SK-N-SH treated with all-trans-retinoic acid at 6 μM for 48 hours (cell line): ENCODE measurements around the gene FYN.

Source experiments
- ATAC-seq: fragments of 200-7000 bp; cut with Tn5 transposase; 3 replicates; pipeline ENCODE4 v1.9.1; 2020; ENCODE audit warnings: mild to moderate bottlenecking, moderate library complexity
- ARNTL ChIP-seq: fragments of 450-650 bp; formaldehyde crosslinking; IDR thresholded peaks from 2 replicates; pipeline ENCODE4 v1.5.0; 2020; ENCODE audit warnings: low read depth, mild to moderate bottlenecking, moderate library complexity, borderline replicate concordance
- BACH2 ChIP-seq: fragments of 250-450 bp; sonication (Bioruptor Pico); IDR thresholded peaks from 2 replicates; pipeline ENCODE4 v1.9.0; 2021; ENCODE audit warnings: mild to moderate bottlenecking, borderline replicate concordance
- CSDC2 ChIP-seq: fragments of 250-450 bp; sonication (Bioruptor Pico); IDR thresholded peaks from 2 replicates; pipeline ENCODE4 v1.5.0; 2020; ENCODE audit warnings: mild to moderate bottlenecking, moderate library complexity
- CSRNP3 ChIP-seq: fragments of 250-450 bp; sonication (Bioruptor Pico); IDR thresholded peaks from 2 replicates; pipeline ENCODE4 v1.5.1; 2021; ENCODE audit warnings: mild to moderate bottlenecking, moderate library complexity
- ISL1 ChIP-seq: fragments of 250-450 bp; sonication (Bioruptor Pico); IDR thresholded peaks from 2 replicates; pipeline ENCODE4 v2.1.2; 2022; ENCODE audit warnings: mild to moderate bottlenecking, moderate library complexity
- POU6F1 ChIP-seq: fragments of 250-450 bp; sonication (Bioruptor Pico); IDR thresholded peaks from 2 replicates; pipeline ENCODE4 v1.8.0; 2021; ENCODE audit warnings: low read depth, mild to moderate bottlenecking, moderate library complexity, borderline replicate concordance
- PPARA ChIP-seq: fragments of 250-450 bp; sonication (Bioruptor Pico); IDR thresholded peaks from 2 replicates; pipeline ENCODE4 v1.5.0; 2020; ENCODE audit warnings: mild to moderate bottlenecking, borderline replicate concordance
- RARB ChIP-seq: fragments of 250-450 bp; sonication (Bioruptor Pico); IDR thresholded peaks from 2 replicates; pipeline ENCODE4 v1.8.0; 2021; ENCODE audit warnings: mild to moderate bottlenecking, moderate library complexity
- SNAI2 ChIP-seq: fragments of 250-450 bp; sonication (Bioruptor Pico); IDR thresholded peaks from 2 replicates; pipeline ENCODE4 v1.5.0; 2020; ENCODE audit warnings: mild to moderate bottlenecking, moderate library complexity
- TCF4 ChIP-seq: fragments of 250-450 bp; sonication (Bioruptor Pico); IDR thresholded peaks from 2 replicates; pipeline ENCODE4 v1.8.0; 2021; ENCODE audit warnings: mild to moderate bottlenecking, moderate library complexity, borderline replicate concordance
- TOX ChIP-seq: fragments of 250-450 bp; sonication (Bioruptor Pico); IDR thresholded peaks from 2 replicates; pipeline ENCODE4 v1.8.0; 2021; ENCODE audit warnings: mild to moderate bottlenecking, moderate library complexity, borderline replicate concordance
- ZC3H10 ChIP-seq: fragments of 250-450 bp; sonication (Bioruptor Pico); IDR thresholded peaks from 2 replicates; pipeline ENCODE4 v1.5.1; 2021; ENCODE audit warnings: mild to moderate bottlenecking, moderate library complexity
- ZFP3 ChIP-seq: fragments of 250-450 bp; sonication (Bioruptor Pico); IDR thresholded peaks from 2 replicates; pipeline ENCODE4 v1.5.0; 2020; ENCODE audit warnings: mild to moderate bottlenecking, moderate library complexity
- ZNF565 ChIP-seq: fragments of 450-650 bp; formaldehyde crosslinking; conservative IDR thresholded peaks from 2 replicates; pipeline ENCODE4 v1.5.0; 2020; ENCODE audit warnings: low read depth, mild to moderate bottlenecking, moderate library complexity
- ZNF70 ChIP-seq: fragments of 450-650 bp; formaldehyde crosslinking; IDR thresholded peaks from 2 replicates; pipeline ENCODE4 v1.5.0; 2020; ENCODE audit warnings: mild to moderate bottlenecking, moderate library complexity
- TF ChIP-seq, protein P1 (sequence below): fragments of 250-450 bp; sonication (Bioruptor Pico); IDR thresholded peaks from 2 replicates; pipeline ENCODE4 v1.5.0; 2020; ENCODE audit warnings: mild to moderate bottlenecking, moderate library complexity

The FYN gene

DNA sequence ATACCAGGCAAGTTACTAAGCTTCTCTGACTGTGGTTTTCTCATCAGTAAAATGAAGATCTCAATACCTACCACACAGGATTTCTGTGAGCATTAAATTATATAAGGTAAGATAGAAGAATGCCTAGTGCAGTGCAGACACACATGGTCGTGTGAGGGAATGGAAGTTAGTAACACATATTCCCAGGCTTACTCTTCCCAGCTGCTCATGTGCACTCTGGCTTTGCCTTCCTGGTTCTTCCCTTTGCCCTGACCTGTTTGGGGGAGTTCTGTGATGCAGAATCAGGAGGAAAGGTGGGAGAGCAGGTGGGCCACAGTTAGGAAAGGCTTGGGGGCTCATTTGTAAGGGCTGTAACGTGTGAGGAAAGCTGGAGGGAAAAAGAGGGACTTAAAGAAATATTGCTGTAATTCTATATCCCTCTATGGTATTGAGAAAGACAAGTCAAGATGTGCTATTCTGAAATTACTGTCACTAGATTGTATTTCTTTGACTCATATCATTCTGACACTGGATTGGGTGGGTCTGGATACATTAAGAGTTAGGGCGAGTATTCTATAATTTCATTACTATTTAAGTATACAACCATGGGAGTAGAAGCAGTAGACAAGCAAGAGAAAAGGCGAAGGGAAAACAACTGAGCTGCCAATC, 47.7 kb downstream of the FYN start:
- TF ChIP-seq ISL1 (CRISPR knock-in tag) = no peak
- no peak for TF ChIP-seq ZFP3 (CRISPR knock-in tag)
- no peak for TF ChIP-seq POU6F1 (CRISPR knock-in tag)
- TF ChIP-seq ZNF70 (CRISPR knock-in tag) = no peak
- TF ChIP-seq CSDC2 (CRISPR knock-in tag) = no peak
- no peak for TF ChIP-seq BACH2
- TF ChIP-seq ARNTL (CRISPR knock-in tag) = no peak
- TF ChIP-seq RARB (CRISPR knock-in tag) = no peak
- ATAC-seq = no peak

GRCh38 chr6:111824608-111825337, 48.5 kb downstream of the FYN start:
- ATAC-seq = peak; percentile 26; the same call in 1 of the 3 replicates
- TF ChIP-seq, protein P1, sequence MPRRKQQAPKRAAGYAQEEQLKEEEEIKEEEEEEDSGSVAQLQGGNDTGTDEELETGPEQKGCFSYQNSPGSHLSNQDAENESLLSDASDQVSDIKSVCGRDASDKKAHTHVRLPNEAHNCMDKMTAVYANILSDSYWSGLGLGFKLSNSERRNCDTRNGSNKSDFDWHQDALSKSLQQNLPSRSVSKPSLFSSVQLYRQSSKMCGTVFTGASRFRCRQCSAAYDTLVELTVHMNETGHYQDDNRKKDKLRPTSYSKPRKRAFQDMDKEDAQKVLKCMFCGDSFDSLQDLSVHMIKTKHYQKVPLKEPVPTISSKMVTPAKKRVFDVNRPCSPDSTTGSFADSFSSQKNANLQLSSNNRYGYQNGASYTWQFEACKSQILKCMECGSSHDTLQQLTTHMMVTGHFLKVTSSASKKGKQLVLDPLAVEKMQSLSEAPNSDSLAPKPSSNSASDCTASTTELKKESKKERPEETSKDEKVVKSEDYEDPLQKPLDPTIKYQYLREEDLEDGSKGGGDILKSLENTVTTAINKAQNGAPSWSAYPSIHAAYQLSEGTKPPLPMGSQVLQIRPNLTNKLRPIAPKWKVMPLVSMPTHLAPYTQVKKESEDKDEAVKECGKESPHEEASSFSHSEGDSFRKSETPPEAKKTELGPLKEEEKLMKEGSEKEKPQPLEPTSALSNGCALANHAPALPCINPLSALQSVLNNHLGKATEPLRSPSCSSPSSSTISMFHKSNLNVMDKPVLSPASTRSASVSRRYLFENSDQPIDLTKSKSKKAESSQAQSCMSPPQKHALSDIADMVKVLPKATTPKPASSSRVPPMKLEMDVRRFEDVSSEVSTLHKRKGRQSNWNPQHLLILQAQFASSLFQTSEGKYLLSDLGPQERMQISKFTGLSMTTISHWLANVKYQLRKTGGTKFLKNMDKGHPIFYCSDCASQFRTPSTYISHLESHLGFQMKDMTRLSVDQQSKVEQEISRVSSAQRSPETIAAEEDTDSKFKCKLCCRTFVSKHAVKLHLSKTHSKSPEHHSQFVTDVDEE (CRISPR knock-in tag) = no peak
- TF ChIP-seq CSRNP3 (CRISPR knock-in tag) (no peak), ARNTL (CRISPR knock-in tag) (no peak), ZFP3 (CRISPR knock-in tag) (no peak), ZC3H10 (no peak), RARB (CRISPR knock-in tag) (no peak), PPARA (CRISPR knock-in tag) (no peak), TOX (CRISPR knock-in tag) (no peak), SNAI2 (no peak), POU6F1 (CRISPR knock-in tag) (no peak), BACH2 (no peak), TCF4 (no peak), ZNF70 (CRISPR knock-in tag) (no peak)

DNA sequence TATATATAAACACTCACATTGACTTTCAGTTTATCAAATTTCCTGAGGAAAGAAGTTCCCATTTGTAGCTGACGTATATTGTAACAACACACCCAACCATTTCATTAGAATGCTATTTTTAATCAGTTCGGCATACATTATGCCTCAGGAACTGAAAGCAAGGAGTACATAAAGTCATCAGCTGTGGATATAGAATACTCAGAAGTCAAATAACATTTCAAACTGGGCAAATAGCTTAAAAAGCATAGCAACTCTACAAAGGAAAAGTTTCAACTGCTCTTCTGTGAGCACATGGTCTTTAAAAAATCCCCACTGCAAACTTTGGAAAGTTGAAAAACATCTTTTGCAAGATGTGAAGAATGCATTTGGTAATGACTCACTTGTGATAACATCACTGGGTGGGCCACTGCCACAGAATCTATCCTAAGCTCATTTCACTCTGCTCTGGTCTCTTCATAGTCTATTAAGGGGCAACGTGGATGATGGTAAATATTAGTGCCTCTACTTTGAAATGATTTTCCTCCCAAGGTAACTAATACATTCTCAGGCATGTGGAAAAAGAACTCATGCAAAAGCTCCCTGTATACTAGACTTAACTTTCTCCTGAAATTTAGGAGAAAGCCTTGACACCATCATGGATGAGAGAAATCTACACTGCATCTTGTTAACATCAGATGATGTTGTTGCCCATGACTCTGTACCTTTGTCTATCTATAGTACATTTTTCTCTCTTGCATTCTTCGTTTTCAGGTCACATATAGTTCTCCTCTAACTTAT, 49.2 kb downstream of the FYN start:
- peak; percentile 83 for ATAC-seq
- TF ChIP-seq ZNF70 (CRISPR knock-in tag) (no peak), ISL1 (CRISPR knock-in tag) (peak; percentile 55)

GRCh38 chr6:111823012-111823411, 50.2 kb downstream of the FYN start:
- TF ChIP-seq ZNF565 (CRISPR knock-in tag) (no peak), ARNTL (CRISPR knock-in tag) (no peak)

More at GRCh38 chr6:111823012-111823411, 50.2 kb downstream of the FYN start:
- ATAC-seq = no peak
